Stimulated activated CD8-positive, alpha-beta memory T cell treated with anti-CD3 and anti-CD28 coated beads, Interleukin-15, amount 100 ng/mL, for 1 hour (primary cell): ENCODE measurements around the gene OCLN.
"Not testable (repeated sequence)": the region's sequence is repeated elsewhere in the genome, so short reads cannot be mapped to it uniquely, and the experiment has no call there.

ENCODE experiments used
- DNase-seq: peaks from one replicate; pipeline ENCODE4 v3.0.0-alpha.2; 2020; ENCODE audit warnings: low read depth

The OCLN gene

GRCh38 chr5:69491838-69492390 lies 676 bp upstream of the OCLN start:
- no peak for DNase-seq

- DNase-seq: no peak
Observed at GRCh38 chr5:69492923-69493395, 369 bp downstream of the OCLN start.

- no peak for DNase-seq
Observed at GRCh38 chr5:69493396-69494133, 975 bp downstream of the OCLN start.

GRCh38 chr5:69494452-69494851 lies 1.9 kb downstream of the OCLN start:
- no peak for DNase-seq

GRCh38 chr5:69497006-69497520 lies 4.5 kb downstream of the OCLN start:
- DNase-seq: no peak

GRCh38 chr5:69498384-69498783 lies 5.8 kb downstream of the OCLN start:
- DNase-seq: no peak

- no peak for DNase-seq
Observed at GRCh38 chr5:69502367-69502766, 9.8 kb downstream of the OCLN start.

GRCh38 chr5:69502767-69503488 lies 10.3 kb downstream of the OCLN start:
- DNase-seq: no peak

GRCh38 chr5:69504036-69504435 lies 11.4 kb downstream of the OCLN start:
- DNase-seq: no peak

- DNase-seq: no peak
Observed at GRCh38 chr5:69505306-69505705, 12.7 kb downstream of the OCLN start.

- DNase-seq: no peak
Observed at GRCh38 chr5:69509212-69509611, 16.6 kb downstream of the OCLN start.

GRCh38 chr5:69510694-69511093 lies 18.1 kb downstream of the OCLN start:
- DNase-seq: no peak

GRCh38 chr5:69512740-69513260 lies 20.2 kb downstream of the OCLN start:
- DNase-seq: no peak

- not testable (repeated sequence) for DNase-seq
Observed at GRCh38 chr5:69515570-69515969, 23.0 kb downstream of the OCLN start.

- no peak for DNase-seq
Observed at GRCh38 chr5:69516769-69517168, 24.2 kb downstream of the OCLN start.

- no peak for DNase-seq
Observed at GRCh38 chr5:69517763-69518212, 25.2 kb downstream of the OCLN start.

GRCh38 chr5:69519285-69519684 lies 26.7 kb downstream of the OCLN start:
- no peak for DNase-seq

GRCh38 chr5:69522035-69522434 lies 29.4 kb downstream of the OCLN start:
- DNase-seq: no peak

GRCh38 chr5:69525490-69525889 lies 32.9 kb downstream of the OCLN start:
- DNase-seq: no peak

- no peak for DNase-seq
Observed at GRCh38 chr5:69526660-69527059, 34.1 kb downstream of the OCLN start.

GRCh38 chr5:69527128-69527770 lies 34.7 kb downstream of the OCLN start:
- DNase-seq: no peak

- DNase-seq: no peak
Observed at GRCh38 chr5:69528035-69528434, 35.4 kb downstream of the OCLN start.
